Stimulated activated CD8-positive, alpha-beta memory T cell treated with anti-CD3 and anti-CD28 coated beads, Interleukin-15, amount 100 ng/mL, for 1 hour (primary cell): ENCODE data around the gene SPHKAP.
"Not testable (repeated sequence)": the region's sequence is repeated elsewhere in the genome, so short reads cannot be mapped to it uniquely, and the experiment has no call there.

Experiments
- DNase-seq: peaks from one replicate; pipeline ENCODE4 v3.0.0-alpha.2; 2020; ENCODE audit warnings: low read depth

Gene SPHKAP

GRCh38 chr2:228094377-228094921 lies 87.0 kb downstream of the SPHKAP start:
- DNase-seq = no peak

DNA sequence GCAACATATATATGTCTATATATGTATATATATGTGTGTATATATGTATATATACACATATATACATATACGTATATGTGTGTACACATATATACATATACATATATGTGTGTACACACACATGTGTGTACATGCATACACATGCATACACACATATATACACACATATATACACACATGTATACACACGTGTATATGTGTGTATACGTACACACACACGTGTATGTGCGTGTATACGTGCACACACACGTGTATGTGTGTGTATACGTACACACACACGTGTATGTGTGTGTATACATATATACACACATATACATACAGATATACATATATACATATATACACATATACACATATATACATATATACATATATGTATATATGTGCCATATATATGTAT lies 89.4 kb downstream of the SPHKAP start:
- DNase-seq = no peak

DNA sequence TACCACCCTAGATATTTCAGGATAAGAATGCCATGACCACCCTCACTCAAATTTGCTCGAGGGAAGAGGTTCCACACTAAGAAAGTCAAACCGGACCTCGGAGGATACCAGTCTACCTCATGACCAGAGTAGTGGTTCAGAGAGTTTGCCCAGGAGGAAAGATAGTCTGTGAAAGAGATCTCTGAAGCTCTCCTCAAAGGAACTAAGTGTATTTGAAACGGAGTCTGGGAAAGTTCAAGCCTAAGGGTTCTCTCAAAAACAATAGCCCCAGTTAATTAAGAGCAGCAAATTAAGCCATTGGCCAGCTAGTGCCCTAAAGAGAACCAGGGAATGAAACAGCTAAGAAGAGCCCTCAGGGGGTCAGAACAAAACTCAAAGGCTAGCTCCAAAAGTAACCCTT lies 94.9 kb downstream of the SPHKAP start:
- DNase-seq = no peak

DNA sequence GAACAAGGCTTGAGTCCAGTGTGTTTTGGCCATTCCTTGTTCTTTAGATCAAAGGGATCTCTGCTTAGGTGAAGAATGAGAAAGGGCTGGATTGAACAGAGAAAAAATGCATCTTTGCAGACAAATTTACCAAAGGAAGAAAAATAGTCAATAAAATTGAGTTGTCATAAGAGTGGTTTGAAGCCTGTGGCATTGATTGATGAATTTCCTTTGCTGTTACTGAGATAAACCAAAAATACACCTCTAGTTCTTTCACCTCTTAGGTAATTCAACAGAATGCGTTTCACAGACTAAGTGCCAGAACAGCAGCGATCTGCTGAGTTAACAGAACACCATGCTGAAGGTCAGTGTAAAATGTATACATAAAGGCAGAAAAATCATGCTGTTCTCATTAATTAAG lies 96.8 kb downstream of the SPHKAP start:
- DNase-seq = no peak

DNA sequence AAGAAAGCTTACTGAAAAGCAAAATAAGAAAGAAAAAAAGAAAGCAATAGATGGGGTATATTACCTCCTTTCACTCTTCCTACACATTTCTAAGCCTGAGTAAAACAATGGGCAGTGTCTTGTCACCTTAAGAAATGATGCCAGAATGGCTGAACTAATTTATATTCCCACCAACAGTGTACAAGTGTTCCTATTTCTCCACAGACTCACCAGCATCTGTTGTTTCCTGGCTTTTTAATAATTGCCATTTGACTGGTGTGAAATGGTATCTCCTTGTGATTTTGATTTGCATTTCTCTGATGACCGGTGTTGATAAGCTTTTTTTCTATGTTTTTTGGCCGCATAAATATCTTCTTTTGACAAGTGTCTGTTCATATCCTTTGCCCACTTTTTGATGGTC lies 98.4 kb downstream of the SPHKAP start:
- DNase-seq = no peak

DNA sequence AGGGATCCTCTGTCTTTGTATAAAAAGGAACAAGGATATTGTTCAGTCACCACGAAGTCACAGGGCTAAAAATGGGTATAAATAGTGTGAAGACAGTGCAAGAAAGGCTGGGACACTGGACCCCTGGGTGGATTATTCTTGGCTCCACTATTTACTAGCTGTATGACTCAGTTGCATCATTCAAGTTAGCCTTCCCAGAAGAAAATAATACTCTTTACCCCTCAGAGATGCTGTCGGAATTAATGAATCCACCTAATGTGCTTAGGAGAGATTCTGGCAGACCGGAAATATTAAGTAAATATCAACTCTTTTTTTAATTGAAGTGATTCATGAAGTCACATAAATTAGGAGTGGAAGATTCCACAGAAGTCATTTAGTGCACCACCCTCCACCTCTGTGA lies 98.9 kb downstream of the SPHKAP start:
- DNase-seq = no peak

DNA sequence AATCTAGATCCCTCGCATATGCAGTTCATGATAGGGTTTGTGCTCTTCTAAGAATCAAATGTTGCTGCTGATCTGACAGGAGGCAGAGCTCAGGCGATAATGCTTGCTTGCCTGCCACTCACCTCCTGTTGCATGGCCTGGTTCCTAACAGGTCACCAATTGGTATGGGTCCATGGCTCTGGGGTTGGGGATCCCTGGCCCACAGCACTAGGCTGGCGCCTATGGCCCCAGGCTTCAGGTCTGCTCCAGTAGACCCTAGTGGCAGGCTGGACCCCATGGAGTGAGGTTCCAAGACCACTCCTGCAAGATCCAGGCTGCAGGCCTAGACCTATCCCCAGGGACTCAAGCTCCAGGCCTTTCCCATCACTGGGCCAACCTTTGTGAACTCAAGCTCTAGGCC lies 102.3 kb downstream of the SPHKAP start:
- DNase-seq = no peak

DNA sequence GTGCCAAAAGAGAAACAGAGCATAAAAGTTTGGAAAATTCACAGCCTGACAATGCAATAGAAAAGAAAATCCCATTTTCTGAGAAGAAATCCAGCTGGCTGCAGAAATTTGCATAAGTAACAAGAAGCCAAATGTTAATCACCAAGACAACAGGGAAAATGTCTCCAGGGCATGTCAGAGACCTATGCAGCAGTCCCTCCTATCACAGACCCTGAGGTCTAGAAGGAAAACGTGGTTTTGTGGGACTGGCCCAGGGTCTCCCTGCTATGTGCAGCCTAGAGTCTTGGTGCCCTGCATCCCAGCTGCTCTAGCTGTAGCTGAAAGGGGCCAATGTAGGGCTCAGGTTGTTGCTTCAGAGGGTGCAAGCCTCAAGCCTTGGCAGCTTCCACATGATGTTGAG lies 104.8 kb downstream of the SPHKAP start:
- not testable (repeated sequence) for DNase-seq

DNA sequence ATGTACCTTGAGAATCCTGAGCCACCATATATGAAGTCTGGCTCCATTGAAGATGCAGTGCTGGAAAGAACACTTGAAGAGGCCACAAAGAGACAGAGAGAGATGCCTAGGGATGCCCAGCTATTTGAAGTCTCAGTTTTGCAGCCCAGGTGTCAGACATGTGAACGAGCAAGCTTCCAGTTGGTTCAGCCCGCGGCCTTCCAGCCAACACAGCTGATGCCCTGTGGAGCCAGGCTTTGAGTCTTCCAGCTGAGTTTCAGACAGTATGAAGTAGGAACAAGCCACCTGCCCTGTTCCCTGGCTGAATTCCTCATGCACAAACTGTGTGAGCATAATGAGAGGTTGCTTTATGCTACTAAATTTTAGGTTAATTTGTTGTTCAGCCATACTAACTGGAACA lies 108.8 kb downstream of the SPHKAP start:
- no peak for DNase-seq

- DNase-seq = no peak
Measured at GRCh38 chr2:228067309-228067708, 114.2 kb downstream of the SPHKAP start.

DNA sequence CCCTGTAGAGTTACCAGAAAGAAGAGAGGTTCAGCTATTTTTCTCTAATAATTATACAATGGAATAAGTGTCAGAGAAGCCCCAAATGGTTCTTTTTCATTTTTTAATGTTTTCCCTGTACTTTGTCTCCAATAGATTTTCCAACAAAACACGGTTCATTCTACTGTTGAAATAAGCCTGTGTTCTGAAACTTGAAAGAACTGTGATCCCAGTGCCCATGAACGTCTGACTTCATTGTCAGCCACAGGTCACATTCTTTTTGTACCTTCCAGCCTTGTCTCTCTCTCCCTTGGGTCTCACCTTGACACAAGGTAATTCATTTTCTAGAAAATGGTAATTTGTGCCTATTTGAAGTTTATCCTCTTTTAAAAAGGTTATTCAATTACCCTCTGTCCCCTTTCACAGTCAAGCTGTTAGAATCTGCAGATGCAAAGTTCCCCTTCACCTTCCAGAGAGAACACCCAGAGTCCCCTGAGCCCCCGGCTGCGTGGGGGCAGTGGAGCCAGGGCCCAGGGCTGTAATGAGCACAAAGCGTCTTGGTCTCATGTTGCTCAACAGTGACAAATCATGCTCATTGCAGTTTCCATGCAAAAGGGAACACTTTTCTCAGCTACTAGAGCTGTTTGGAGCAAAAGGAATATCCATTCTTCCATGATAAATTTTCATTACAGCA lies 115.2 kb downstream of the SPHKAP start:
- no peak for DNase-seq

DNA sequence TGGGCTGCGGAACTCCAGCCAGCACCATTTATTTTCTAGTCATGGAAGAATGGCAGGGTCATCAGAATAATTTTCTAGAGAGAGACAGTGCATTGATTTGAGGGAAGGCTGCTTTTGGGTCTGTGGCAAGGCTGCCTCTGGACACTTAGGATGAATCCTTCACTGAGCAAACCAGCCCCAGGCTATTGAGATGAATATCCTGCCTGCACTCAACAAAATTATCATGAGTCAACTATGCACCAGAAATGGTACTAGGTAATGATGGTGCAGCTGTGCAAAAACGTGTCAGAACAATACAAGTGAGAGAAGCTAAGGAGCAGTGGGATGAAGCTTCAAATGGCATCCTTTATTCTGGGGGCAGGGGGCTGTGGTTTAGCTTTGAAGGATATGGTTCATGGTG lies 115.8 kb downstream of the SPHKAP start:
- DNase-seq = no peak

DNA sequence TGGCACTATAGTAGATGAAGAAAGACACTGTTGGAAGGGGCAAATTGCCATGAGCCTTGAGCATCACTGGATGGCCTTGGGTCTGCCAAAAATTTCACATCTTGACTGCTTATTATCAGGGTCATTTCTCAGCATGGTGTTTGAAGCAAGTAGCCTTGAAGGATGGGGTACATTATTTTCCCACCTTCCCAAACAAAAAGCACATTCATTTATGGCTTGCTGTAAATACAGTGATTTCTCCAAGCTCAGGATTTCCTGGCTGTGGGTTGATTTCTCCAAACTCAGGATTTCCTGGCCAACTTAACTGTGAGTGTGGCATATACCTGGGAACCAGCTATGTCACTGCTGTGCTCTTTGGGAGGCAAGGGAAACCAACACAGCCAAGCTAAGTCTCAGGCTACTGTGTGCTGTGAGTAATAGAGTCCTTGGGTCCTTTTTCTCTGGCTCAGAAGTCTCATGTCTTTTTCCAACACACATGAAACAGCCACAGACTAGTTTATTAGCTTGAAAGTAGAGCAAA lies 116.6 kb downstream of the SPHKAP start:
- DNase-seq = no peak

DNA sequence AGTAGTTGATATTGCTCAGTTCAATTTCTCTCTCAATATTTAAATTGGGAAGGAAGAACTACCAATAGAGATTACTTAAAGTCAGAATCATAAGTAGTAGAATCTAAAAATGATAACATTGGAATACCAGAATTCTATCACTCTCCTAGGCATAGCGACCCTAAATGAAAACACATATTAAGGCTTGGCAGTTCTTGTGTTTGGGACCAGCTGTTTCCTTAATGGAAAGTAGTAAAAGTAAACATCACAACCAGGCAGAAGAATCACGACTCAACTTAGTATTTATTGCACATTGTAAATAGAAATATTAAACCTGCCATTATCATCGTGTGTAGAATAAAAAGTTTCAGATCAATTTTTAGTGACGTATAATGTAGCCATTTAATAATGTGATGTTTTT lies 117.5 kb downstream of the SPHKAP start:
- no peak for DNase-seq

GRCh38 chr2:228063558-228063957 lies 117.9 kb downstream of the SPHKAP start:
- no peak for DNase-seq

DNA sequence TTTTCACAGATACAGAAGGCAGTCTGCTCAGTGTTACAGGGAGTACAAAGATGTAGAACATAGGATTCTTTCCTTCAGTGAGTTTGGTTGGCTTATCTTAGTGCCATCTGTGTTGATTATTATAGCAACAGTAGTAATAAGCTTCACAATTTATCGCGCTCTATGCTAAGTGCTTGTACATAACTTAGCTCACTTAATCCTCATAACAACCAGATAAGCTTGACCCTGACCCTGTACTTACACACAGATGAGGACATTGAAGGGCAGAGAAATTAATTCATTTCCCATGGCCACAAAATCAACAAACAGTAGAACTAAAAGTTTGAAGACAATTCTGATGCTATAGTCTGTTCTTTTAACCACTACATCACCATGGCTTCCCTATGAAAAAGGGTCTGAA lies 121.8 kb downstream of the SPHKAP start:
- DNase-seq = no peak

- no peak for DNase-seq
Measured at GRCh38 chr2:228056293-228057097, 125.0 kb downstream of the SPHKAP start.

GRCh38 chr2:228048838-228049490 lies 132.5 kb downstream of the SPHKAP start:
- DNase-seq = no peak

GRCh38 chr2:228040995-228041394 lies 140.5 kb downstream of the SPHKAP start:
- no peak for DNase-seq

DNA sequence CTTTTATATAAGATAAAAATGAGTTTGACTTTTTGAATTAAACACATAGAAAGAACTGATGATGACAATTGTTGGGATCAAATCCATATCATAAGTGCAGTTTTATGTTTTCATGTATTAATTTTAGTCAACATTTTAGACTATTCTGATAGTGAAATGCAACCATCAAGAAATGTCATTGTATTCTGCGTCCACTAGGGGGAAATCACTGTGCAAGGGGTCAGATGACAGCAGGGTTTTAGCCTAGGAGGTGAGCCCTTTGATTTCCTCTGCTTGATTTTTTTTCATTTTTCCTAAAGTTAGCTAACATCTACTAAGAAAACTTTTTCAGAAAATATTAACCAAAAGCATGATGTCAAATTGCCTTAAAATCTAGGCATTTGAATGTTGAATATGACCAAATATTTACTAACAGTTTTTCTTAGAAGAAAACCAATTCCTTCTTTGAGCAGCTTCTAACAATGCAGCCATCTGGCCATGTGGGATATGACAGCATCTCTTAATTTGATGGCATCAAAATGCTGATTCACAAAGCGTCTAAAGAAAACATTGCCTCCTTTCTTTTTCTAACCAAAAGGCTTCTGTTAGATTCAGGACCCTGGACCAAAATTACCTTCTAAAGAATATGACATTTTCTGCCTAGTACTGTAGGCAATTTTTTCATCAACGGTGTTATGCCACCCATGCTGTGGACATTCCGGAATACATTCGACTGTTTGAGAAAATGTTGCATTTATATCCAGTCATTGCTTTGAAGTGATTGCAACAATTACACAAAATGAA lies 141.5 kb downstream of the SPHKAP start:
- no peak for DNase-seq

- no peak for DNase-seq
Measured at GRCh38 chr2:228038967-228039366, 142.5 kb downstream of the SPHKAP start.

DNA sequence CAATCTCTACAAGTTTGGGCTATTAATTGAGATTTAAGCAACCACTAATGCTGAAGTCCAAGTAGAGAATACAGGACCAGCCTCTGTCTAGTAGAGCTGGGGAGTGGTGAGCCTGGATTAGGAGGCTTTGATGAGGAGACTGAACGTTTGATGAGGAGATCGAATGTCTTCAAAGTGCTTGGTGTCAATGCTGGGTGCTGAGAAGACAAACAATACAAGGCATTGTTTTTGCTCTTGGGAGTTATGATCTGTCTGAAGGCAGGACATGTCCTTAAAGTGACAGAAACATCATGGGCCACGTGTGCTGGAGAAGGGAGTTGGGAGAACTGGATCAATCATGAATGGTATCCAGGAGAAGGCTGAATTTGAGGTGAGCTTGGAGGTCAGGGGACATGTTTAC lies 143.6 kb downstream of the SPHKAP start:
- DNase-seq = no peak
